ENCODE measurements around the gene ATXN7L1.

DNA sequence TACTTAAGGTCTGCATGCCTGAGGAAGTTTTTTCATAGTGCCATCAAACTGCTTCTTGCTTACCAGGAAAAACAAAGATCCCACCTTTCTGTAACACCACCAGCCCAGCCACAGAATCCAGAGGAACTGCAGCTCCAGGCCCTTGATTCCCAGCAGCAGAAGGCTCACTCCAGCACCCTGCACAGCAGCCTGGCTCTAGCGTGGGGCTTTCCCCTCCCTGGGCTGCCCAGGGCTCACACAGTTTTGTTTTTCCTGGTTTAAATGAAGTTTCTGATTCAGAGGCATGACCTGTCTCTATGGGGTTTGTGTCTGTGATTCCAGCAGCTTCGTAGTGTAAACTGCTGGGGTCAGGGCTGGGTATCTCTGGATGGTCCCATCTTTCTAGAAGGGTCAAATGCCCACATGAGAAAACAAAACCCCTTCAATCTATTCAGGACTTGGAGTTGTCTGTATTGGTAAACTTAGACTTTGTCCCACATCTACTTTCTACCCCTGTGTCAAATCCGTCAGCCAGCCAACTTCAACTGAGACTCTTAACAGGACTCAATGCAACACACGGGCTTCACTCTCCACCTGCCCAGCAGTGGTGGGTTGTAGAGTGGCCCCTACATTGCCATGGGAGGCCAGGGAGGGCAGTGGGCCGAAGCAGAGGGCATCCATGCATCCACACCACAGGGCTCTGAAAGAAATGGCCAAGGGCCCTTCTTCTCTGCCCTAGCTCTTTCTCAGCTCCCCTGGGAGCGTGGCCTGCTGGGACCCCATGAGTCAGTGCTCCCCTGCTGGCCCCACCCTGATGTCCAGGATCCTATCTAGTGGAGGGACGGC is 73.6 kb downstream of the ATXN7L1 start:
- TF ChIP-seq POLR2A (IDR thresholded peaks at IDR 0.05; ENCODE audit: control extremely low read depth in 1 of 2, low read depth in 2 of 2, low read length in 2 of 2): no peak
- TF ChIP-seq SP1 (IDR thresholded peaks at IDR 0.05; ENCODE audit: low read depth, low read length): no peak
- no peak for TF ChIP-seq POLR2AphosphoS5 (IDR thresholded peaks at IDR 0.05; ENCODE audit: low read depth, low read length)

Measured in H1 (cell line).